ENCODE measurements around the gene GLP1R. TPM values are rescaled to one million over a fixed set of nuclear protein-coding genes. Genes with fewer than 3 reads are reported as not detected.
A peak's percentile ranks its signal among the peaks of the same experiment; 100 is the strongest.

Gene GLP1R
- total and polyA plus RNA-seq, 2 donors from 2014 or later = 0.13 to 0.22 TPM

DNA sequence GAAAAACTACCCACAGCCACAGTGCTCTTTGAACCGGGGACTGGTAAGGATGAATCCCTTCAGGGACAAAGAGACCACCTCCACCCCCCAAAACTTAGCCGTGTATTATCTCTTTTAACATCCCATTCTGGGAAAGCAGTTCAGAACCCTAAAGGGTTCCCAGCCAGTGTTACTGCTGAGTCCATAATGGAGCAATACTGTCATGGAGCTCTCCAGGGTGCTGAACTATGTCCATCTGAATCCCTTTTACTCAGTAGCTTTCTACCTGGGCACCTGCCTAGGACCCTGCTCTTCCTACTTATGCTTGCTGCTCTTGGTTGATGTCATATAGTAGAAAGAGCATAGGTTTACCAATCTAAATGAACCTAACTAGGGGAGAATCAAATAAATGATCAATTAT lies 88.7 kb downstream of the GLP1R start:
- FAIRE-seq (no peak), DNase-seq (peak in 4 of 5 donors; percentile 53 to 91 (median 82))
- intact Hi-C loops (cut with DNase I) = no loop called here
- Histone ChIP-seq H3K27ac (ENCODE audit: low read depth in 2 of 2, low read length in 2 of 2) (no peak overlapping the region), H3K4me1 (ENCODE audit: control insufficient read depth in 2 of 3, insufficient read depth in 2 of 3, low read depth in 1 of 3, low read length in 3 of 3) (no peaks in the 10 kb centered on the region), H3K4me3 (ENCODE audit: low read length in 3 of 3) (no peak overlapping the region), H3K9ac (ENCODE audit: low read length in 3 of 3) (no peak overlapping the region), H3K9me3 (ENCODE audit: control insufficient read depth in 2 of 3, insufficient read depth in 1 of 3, low read length in 3 of 3) (peaks cover 0 to 3% (median 3%) of the 10 kb centered on the region in 3 donors), H3K36me3 (ENCODE audit: control insufficient read depth in 2 of 3, insufficient read depth in 3 of 3, low read length in 3 of 3) (peaks cover 0 to 2% (median 0%) of the 10 kb centered on the region in 3 donors), H3K27me3 (ENCODE audit: control insufficient read depth, insufficient read depth, low read length) (no peaks in the 10 kb centered on the region)
- TF ChIP-seq, protein P1, sequence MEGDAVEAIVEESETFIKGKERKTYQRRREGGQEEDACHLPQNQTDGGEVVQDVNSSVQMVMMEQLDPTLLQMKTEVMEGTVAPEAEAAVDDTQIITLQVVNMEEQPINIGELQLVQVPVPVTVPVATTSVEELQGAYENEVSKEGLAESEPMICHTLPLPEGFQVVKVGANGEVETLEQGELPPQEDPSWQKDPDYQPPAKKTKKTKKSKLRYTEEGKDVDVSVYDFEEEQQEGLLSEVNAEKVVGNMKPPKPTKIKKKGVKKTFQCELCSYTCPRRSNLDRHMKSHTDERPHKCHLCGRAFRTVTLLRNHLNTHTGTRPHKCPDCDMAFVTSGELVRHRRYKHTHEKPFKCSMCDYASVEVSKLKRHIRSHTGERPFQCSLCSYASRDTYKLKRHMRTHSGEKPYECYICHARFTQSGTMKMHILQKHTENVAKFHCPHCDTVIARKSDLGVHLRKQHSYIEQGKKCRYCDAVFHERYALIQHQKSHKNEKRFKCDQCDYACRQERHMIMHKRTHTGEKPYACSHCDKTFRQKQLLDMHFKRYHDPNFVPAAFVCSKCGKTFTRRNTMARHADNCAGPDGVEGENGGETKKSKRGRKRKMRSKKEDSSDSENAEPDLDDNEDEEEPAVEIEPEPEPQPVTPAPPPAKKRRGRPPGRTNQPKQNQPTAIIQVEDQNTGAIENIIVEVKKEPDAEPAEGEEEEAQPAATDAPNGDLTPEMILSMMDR (IDR thresholded peaks at IDR 0.05; ENCODE audit: borderline replicate concordance, extremely low read depth, insufficient read depth) = no peak

Other genes with a start within 250 kb of the GLP1R start
- gene SAYSD1, start 66.4 kb downstream of the GLP1R start, total RNA-seq = 20.4 TPM
- gene SAYSD1, start 66.4 kb downstream of the GLP1R start, polyA plus RNA-seq (ENCODE audit: insufficient read depth, low read depth, low replicate concordance) = 17.1 TPM
- 77.0 TPM for gene KCNK5, start 180.7 kb downstream of the GLP1R start, total RNA-seq
- gene KCNK5, start 180.7 kb downstream of the GLP1R start, polyA plus RNA-seq (ENCODE audit: insufficient read depth, low read depth, low replicate concordance) = 48.4 TPM